ENCODE measurements around the gene C12orf60. TPM values are rescaled to one million over a fixed set of nuclear protein-coding genes. Genes with fewer than 3 reads are reported as not detected.

The C12orf60 gene
- total and polyA plus RNA-seq, 2 of the 8 experiments (the other 6 are each of a cell fraction or from before 2014, with no cell fraction given): 1.2 to 1.5 TPM

GRCh38 chr12:14841761-14842160 lies 38.3 kb downstream of the C12orf60 start:
- Histone ChIP-seq H3K27ac (ENCODE audit: low read depth, low read length) (no peak overlapping the region), H3K36me3 (ENCODE audit: control insufficient read depth in 2 of 4, insufficient read depth in 4 of 4, low read length in 3 of 4) (no peaks in the 10 kb centered on the region), H4K8ac (ENCODE audit: extremely low read depth, insufficient read depth, low read length) (no peak overlapping the region), H3K9ac (replicated peaks in 1 of 4; ENCODE audit: extremely low read depth in 1 of 4, low read depth in 3 of 4, low read length in 3 of 4) (no peak overlapping the region), H2BK20ac (ENCODE audit: low read length) (no peak overlapping the region), H3K4ac (replicated peaks; ENCODE audit: insufficient read length, low read depth, low read length) (no peak overlapping the region), H3K79me1 (ENCODE audit: low read depth, low read length) (no peaks in the 10 kb centered on the region), H3K23me2 (ENCODE audit: low read depth, low read length) (no peaks in the 10 kb centered on the region), H2BK120ac (replicated peaks; ENCODE audit: low read depth, low read length) (no peak overlapping the region), H4K91ac (replicated peaks; ENCODE audit: insufficient read length, low read length) (no peak overlapping the region), H3K4me3 (ENCODE audit: extremely low read depth in 1 of 4, insufficient read depth in 2 of 4, low read depth in 3 of 4, low read length in 4 of 4) (no peak overlapping the region), H3K27me3 (replicated peaks in 1 of 4; ENCODE audit: control insufficient read depth in 3 of 4, extremely low read depth in 1 of 4, insufficient read depth in 3 of 4, low read length in 3 of 4) (no peaks in the 10 kb centered on the region), H3K18ac (ENCODE audit: extremely low read depth, low read length) (no peak overlapping the region), H2BK15ac (ENCODE audit: low read length) (no peak overlapping the region), H3K56ac (replicated peaks; ENCODE audit: insufficient read length, low read depth, low read length) (no peak overlapping the region), H2AK5ac (ENCODE audit: low read depth, low read length) (no peak overlapping the region), H4K20me1 (replicated peaks in 1 of 2; ENCODE audit: control insufficient read depth in 1 of 2, insufficient read depth in 2 of 2, low read length in 2 of 2) (no peaks in the 10 kb centered on the region), H2BK5ac (ENCODE audit: low read depth, low read length) (no peak overlapping the region), H2AFZ (ENCODE audit: low read length) (0 out of 2 replicates have a peak overlapping the region, but pooled peaks have one; percentile 71), H3K79me2 (ENCODE audit: control insufficient read depth in 1 of 2, insufficient read depth in 2 of 2, low read length in 2 of 2) (no peaks in the 10 kb centered on the region), H2BK12ac (ENCODE audit: low read depth, low read length) (no peak overlapping the region), H4K5ac (ENCODE audit: insufficient read length, low read depth, low read length) (no peak overlapping the region), H3K14ac (ENCODE audit: insufficient read length) (peak overlapping the region; percentile 66), H3K23ac (ENCODE audit: insufficient read length) (no peak overlapping the region), H3K4me1 (replicated peaks in 1 of 4; ENCODE audit: control insufficient read depth in 3 of 4, insufficient read depth in 4 of 4, low read length in 3 of 4) (no peaks in the 10 kb centered on the region), H3K4me2 (ENCODE audit: insufficient read depth in 1 of 2, low read depth in 2 of 2, low read length in 2 of 2) (no peak overlapping the region), H3K9me3 (ENCODE audit: insufficient read depth in 2 of 2, low read depth in 1 of 2, low read length in 1 of 2) (no peaks in the 10 kb centered on the region)
- FAIRE-seq (no peak), DNase-seq (ENCODE audit: low read depth in 1 of 2, low spot score in 2 of 2) (no peak)
- POLR2A ChIA-PET (ENCODE audit: partially characterized antibody): interaction anchor here (0.8 kb wide), 1 partner anchor 38 kb away, joined by 3 read pairs; the partner anchor contains the start of genes C12orf60 and WBP11
- CTCF ChIA-PET (ENCODE audit: partially characterized antibody): interaction anchor here (0.6 kb wide), 1 partner anchor 433 kb away, joined by 4 read pairs; no protein-coding TSS in a partner anchor
- WGBS, 2 experiments (ENCODE audit: extremely low coverage in 1 of 2, insufficient coverage in 1 of 2, insufficient read length in 1 of 2, insufficient replicate concordance in 2 of 2, low coverage in 1 of 2, low lambda C conversion rate in 2 of 2, missing lambda C conversion rate in 1 of 2): 83% methylated on average over 3 of the region's 3 CpGs; no CpG with 5 or more reads in 1 of the 2 experiments
- TF ChIP-seq TAF1 (IDR thresholded peaks at IDR 0.05; ENCODE audit: low read depth, low read length) (no peak), MAX (IDR thresholded peaks at IDR 0.05) (no peak)

Measured in H1 (cell line).